A673 (cell line): ENCODE results near the gene APAF1.

ENCODE experiments used
- EZH2 ChIP-seq: fragments of 200-600 bp; sonication (generic); IDR thresholded peaks from 2 replicates; pipeline ENCODE4 v1.6.1; 2017; ENCODE audit warnings: borderline replicate concordance, low read depth, mild to moderate bottlenecking, mixed read lengths, antibody characterized with exemption, low read length; ENCODE audit not compliant: poor library complexity, severe bottlenecking
- TF ChIP-seq, protein P1 (sequence below): fragments of 300-800, 200-600 bp; sonication (generic); conservative IDR thresholded peaks from 2 replicates; pipeline ENCODE4 v1.5.1; 2017; ENCODE audit warnings: low read depth, mild to moderate bottlenecking, antibody characterized with exemption, low read length, moderate library complexity, mixed read lengths

DNA sequence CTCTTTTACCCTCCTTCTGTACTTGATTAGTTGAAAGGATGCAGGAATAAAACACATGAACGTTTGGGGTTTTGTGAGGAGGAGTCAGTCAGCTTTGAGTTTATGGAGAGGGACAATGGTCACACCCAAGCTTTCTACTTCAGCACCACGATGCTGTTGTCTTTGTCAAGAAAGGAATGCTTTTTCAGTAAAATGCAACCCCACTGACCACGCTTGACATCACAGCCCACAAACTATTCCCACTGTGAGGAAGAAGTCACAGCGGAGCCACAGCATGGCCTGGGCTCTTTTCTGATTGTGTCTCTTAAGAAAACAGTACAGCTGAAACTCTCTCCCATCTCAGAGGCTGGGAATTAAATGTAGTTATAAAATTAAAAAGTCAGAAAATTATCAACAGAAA is 135.2 kb downstream of the APAF1 start:
- TF ChIP-seq, protein P1, sequence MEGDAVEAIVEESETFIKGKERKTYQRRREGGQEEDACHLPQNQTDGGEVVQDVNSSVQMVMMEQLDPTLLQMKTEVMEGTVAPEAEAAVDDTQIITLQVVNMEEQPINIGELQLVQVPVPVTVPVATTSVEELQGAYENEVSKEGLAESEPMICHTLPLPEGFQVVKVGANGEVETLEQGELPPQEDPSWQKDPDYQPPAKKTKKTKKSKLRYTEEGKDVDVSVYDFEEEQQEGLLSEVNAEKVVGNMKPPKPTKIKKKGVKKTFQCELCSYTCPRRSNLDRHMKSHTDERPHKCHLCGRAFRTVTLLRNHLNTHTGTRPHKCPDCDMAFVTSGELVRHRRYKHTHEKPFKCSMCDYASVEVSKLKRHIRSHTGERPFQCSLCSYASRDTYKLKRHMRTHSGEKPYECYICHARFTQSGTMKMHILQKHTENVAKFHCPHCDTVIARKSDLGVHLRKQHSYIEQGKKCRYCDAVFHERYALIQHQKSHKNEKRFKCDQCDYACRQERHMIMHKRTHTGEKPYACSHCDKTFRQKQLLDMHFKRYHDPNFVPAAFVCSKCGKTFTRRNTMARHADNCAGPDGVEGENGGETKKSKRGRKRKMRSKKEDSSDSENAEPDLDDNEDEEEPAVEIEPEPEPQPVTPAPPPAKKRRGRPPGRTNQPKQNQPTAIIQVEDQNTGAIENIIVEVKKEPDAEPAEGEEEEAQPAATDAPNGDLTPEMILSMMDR: no peak
- no peak for TF ChIP-seq EZH2
